HEK293T (cell line): Measurements from ENCODE around the gene BRICD5.
"Not testable (repeated sequence)": the region's sequence is repeated elsewhere in the genome, so short reads cannot be mapped to it uniquely, and the experiment has no call there.

Source experiments
- CTCF ChIA-PET: fragments of 350-600 bp; formaldehyde crosslinking; extraction: SDS; loops from one replicate; lab custom pipeline; 2021; ENCODE audit warnings: antibody characterized with exemption, inconsistent platforms; lab: Yijun Ruan, JAX
- POLR2A ChIA-PET: fragments of 350-600 bp; formaldehyde crosslinking; extraction: SDS; loops from one replicate; lab custom pipeline; 2020; ENCODE audit warnings: antibody characterized with exemption, inconsistent platforms; lab: Yijun Ruan, JAX
- DNase-seq: peaks from one replicate; pipeline ENCODE4 v3.0.0; 2012; ENCODE audit warnings: mixed read lengths; ENCODE audit errors: extremely low spot score
- ARNT ChIP-seq: fragments of 450-650 bp; IDR thresholded peaks from 2 replicates; pipeline ENCODE4 v1.6.1; 2017; ENCODE audit warnings: mild to moderate bottlenecking
- BHLHE40 ChIP-seq: fragments of 450-650 bp; IDR thresholded peaks from 2 replicates; pipeline ENCODE4 v1.6.1; 2016; ENCODE audit warnings: mild to moderate bottlenecking, moderate library complexity, borderline replicate concordance
- CTBP1 ChIP-seq: fragments of 450-650 bp; IDR thresholded peaks from 2 replicates; pipeline ENCODE4 v1.6.1; 2016; ENCODE audit warnings: borderline replicate concordance
- ELF4 ChIP-seq: fragments of 450-650 bp; IDR thresholded peaks from 2 replicates; pipeline ENCODE4 v1.6.1; 2017; ENCODE audit warnings: antibody characterized with exemption
- FOXA1 ChIP-seq: fragments of 450-650 bp; IDR thresholded peaks from 2 replicates; pipeline ENCODE4 v1.6.1; 2016; ENCODE audit warnings: mild to moderate bottlenecking
- FOXK2 ChIP-seq: fragments of 450-650 bp; IDR thresholded peaks from 2 replicates; pipeline ENCODE4 v1.6.1; 2016; ENCODE audit warnings: mild to moderate bottlenecking
- FOXM1 ChIP-seq: fragments of 450-650 bp; IDR thresholded peaks from 2 replicates; pipeline ENCODE4 v1.6.1; 2017; ENCODE audit warnings: mild to moderate bottlenecking, borderline replicate concordance
- HDGF ChIP-seq: fragments of 450-650 bp; IDR thresholded peaks from 2 replicates; pipeline ENCODE4 v1.6.1; 2017; ENCODE audit warnings: antibody characterized with exemption, borderline replicate concordance
- L3MBTL2 ChIP-seq: fragments of 450-650 bp; conservative IDR thresholded peaks from 2 replicates; pipeline ENCODE4 v1.6.1; 2016; ENCODE audit warnings: mild to moderate bottlenecking
- LEF1 ChIP-seq: fragments of 450-650 bp; IDR thresholded peaks from 2 replicates; pipeline ENCODE4 v1.6.1; 2017; ENCODE audit warnings: mild to moderate bottlenecking, borderline replicate concordance
- NFRKB ChIP-seq: fragments of 450-650 bp; IDR thresholded peaks from 2 replicates; pipeline ENCODE4 v1.6.1; 2016; ENCODE audit warnings: mild to moderate bottlenecking, moderate library complexity
- PKNOX1 ChIP-seq: fragments of 450-650 bp; IDR thresholded peaks from 2 replicates; pipeline ENCODE4 v1.6.1; 2016
- SP1 ChIP-seq: fragments of 450-650 bp; IDR thresholded peaks from 2 replicates; pipeline ENCODE4 v1.6.1; 2017
- SUZ12 ChIP-seq: fragments of 450-650 bp; IDR thresholded peaks from 2 replicates; pipeline ENCODE4 v1.6.1; 2016; ENCODE audit warnings: mild to moderate bottlenecking
- TARDBP ChIP-seq: fragments of 450-650 bp; IDR thresholded peaks from 2 replicates; pipeline ENCODE4 v1.6.1; 2016
- ZNF384 ChIP-seq: fragments of 450-650 bp; IDR thresholded peaks from 2 replicates; pipeline ENCODE4 v1.6.1; 2016

Gene BRICD5

GRCh38 chr16:2210386-2211365, at the start of gene BRICD5:
TSS of gene BRICD5 (minus strand) at chr16:2210863. CDS start at chr16:2210833, 30 bp downstream.
- CTCF ChIA-PET = no interaction called here
- POLR2A ChIA-PET = interaction anchor here (0.5 to 2.5 kb wide), 5 partner anchors 41 to 154 kb away, joined by 3 to 12 read pairs (median 3); partner anchors contain the start of genes ECI1 and TRAF7
- no peak for DNase-seq
- TF ChIP-seq NFRKB (no peak), ARNT (no peak), CTBP1 (no peak), ZNF384 (no peak), SP1 (no peak), HDGF (no peak), BHLHE40 (no peak)

GRCh38 chr16:2260250-2260649, 49.6 kb upstream of the BRICD5 start:
- ChIA-PET POLR2A (interaction anchor here (1.3 kb wide), 1 partner anchor 9 kb away, joined by 3 read pairs; the partner anchor contains the start of gene ECI1), CTCF (interaction anchor here (0.6 kb wide), 1 partner anchor 70 kb away, joined by 3 read pairs; no protein-coding TSS in a partner anchor)
- TF ChIP-seq BHLHE40 = no peak
- TF ChIP-seq FOXM1 = no peak
- no peak for TF ChIP-seq NFRKB
- no peak for TF ChIP-seq PKNOX1
- TF ChIP-seq FOXK2 = no peak
- no peak for TF ChIP-seq FOXA1
- TF ChIP-seq CTBP1 = no peak
- TF ChIP-seq ARNT = no peak
- TF ChIP-seq LEF1 = no peak
- TF ChIP-seq SUZ12 = no peak
- DNase-seq = no peak

- CTCF ChIA-PET, DNase-seq: not testable (repeated sequence)
- POLR2A ChIA-PET = interaction anchor here (0.9 to 1.2 kb wide), 2 partner anchors 8 to 345 kb away, joined by 3 read pairs; no protein-coding TSS in a partner anchor
Observed at GRCh38 chr16:2258530-2258929, 47.9 kb upstream of the BRICD5 start.

GRCh38 chr16:2257726-2258125, 47.1 kb upstream of the BRICD5 start:
- POLR2A ChIA-PET = interaction anchor here (0.9 kb wide), 1 partner anchor 9 kb away, joined by 3 read pairs; no protein-coding TSS in a partner anchor
- no peak for DNase-seq
- CTCF ChIA-PET = interaction anchor here (0.5 kb wide), 1 partner anchor 659 kb away, joined by 3 read pairs; no protein-coding TSS in a partner anchor
- TF ChIP-seq TARDBP (no peak), BHLHE40 (no peak), SUZ12 (no peak), L3MBTL2 (no peak)

GRCh38 chr16:2256531-2257140, 46.0 kb upstream of the BRICD5 start:
- CTCF ChIA-PET = no interaction called here
- TF ChIP-seq NFRKB = no peak
- TF ChIP-seq LEF1 = no peak
- TF ChIP-seq TARDBP = no peak
- TF ChIP-seq HDGF = no peak
- TF ChIP-seq FOXK2 = no peak
- no peak for TF ChIP-seq ZNF384
- TF ChIP-seq ARNT = no peak
- DNase-seq = no peak
- POLR2A ChIA-PET = no interaction called here

GRCh38 chr16:2253293-2253692, 42.6 kb upstream of the BRICD5 start:
- no peak for DNase-seq
- ChIA-PET POLR2A (interaction anchor here (0.6 to 3.6 kb wide), 4 partner anchors 10 to 104 kb away, joined by 3 to 24 read pairs (median 18); partner anchors contain the start of genes PGP and TRAF7), CTCF (interaction anchor here (0.6 to 1.4 kb wide), 3 partner anchors 8 to 174 kb away, joined by 3 to 5 read pairs (median 4); no protein-coding TSS in a partner anchor)
- TF ChIP-seq PKNOX1 (no peak), FOXK2 (no peak), ELF4 (no peak)

GRCh38 chr16:2252806-2253148, 42.1 kb upstream of the BRICD5 start:
- no peak for TF ChIP-seq FOXM1
- no peak for TF ChIP-seq ELF4
- TF ChIP-seq BHLHE40 = no peak
- TF ChIP-seq NFRKB = no peak
- TF ChIP-seq SUZ12 = no peak
- no peak for TF ChIP-seq HDGF
- no peak for TF ChIP-seq FOXK2
- TF ChIP-seq ARNT = no peak
- no peak for TF ChIP-seq TARDBP
- no peak for TF ChIP-seq FOXA1
- TF ChIP-seq PKNOX1 = no peak
- no peak for TF ChIP-seq SP1
- TF ChIP-seq LEF1 = no peak
- TF ChIP-seq L3MBTL2 = no peak
- no peak for TF ChIP-seq CTBP1
- TF ChIP-seq ZNF384 = no peak
- no peak for DNase-seq
- ChIA-PET CTCF (interaction anchor here (0.6 to 1.8 kb wide), 5 partner anchors 8 to 174 kb away, joined by 3 to 5 read pairs (median 5); no protein-coding TSS in a partner anchor), POLR2A (interaction anchor here (0.6 to 3.6 kb wide), 7 partner anchors 10 to 105 kb away, joined by 3 to 24 read pairs (median 13); partner anchors contain the start of genes E4F1, MLST8, PGP and RNPS1)
